GM21447 (cell line): ENCODE results near the gene SLC23A2.

Source experiments
- ATAC-seq: cut with Tn5 transposase; IDR thresholded peaks from one replicate; pipeline ENCODE4 v1.9.1; 2021; ENCODE audit not compliant: unreplicated experiment

Gene SLC23A2

GRCh38 chr20:4821590-4821989, 179.7 kb downstream of the SLC23A2 start:
- no peak for ATAC-seq

DNA sequence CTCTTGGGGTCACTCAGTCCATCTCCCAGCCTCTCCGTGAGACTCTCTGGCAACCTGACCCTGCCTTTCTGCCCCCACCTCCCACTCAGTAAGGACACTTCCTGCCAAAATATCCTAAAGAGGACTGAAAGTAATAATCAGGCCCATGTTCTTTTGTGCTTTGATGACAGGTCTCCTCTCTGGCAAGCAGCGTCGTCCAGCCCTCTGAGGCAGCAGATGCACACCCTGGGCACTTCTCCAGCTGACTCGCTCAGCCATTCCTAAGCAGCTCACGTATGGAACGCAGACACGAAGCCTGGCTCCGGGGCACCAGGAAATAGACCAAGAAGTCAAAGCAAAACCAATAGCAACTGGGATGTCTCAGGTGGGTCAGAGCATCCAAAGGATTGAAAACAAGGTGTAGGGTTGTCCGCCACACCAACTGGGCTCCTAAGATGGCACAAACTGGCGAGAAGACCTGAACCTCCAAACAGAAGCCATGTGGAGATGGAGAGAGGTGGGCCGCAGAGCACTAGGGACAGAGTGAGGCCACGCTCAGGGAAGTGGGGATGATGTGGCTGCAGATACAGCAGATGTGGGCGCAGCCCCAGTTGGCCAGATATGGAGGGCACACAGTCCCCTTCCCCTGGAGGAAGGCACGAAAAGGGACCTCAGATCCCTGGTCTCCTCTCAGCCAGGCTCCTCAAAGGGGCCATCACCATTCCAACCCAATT, 180.3 kb downstream of the SLC23A2 start:
- ATAC-seq = no peak

DNA sequence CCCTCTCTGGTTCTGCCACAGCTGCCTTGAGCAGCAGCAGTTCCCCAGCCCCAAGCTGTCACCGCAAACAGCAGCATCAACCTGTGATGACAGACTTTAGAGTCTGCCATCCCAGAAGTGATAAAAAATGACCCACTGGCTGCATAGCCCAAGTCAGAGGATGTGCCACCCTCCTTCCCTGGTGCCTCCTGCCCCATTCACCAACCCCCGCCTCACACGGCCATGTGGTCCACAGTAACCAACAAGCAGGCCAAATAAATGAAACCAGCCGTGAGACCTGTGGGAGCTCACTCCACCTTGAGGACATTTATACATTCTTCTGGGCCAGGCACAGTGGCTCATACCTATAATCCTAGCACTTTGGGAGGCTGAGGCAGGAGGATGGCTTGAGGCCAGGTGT, 181.4 kb downstream of the SLC23A2 start:
- no peak for ATAC-seq

DNA sequence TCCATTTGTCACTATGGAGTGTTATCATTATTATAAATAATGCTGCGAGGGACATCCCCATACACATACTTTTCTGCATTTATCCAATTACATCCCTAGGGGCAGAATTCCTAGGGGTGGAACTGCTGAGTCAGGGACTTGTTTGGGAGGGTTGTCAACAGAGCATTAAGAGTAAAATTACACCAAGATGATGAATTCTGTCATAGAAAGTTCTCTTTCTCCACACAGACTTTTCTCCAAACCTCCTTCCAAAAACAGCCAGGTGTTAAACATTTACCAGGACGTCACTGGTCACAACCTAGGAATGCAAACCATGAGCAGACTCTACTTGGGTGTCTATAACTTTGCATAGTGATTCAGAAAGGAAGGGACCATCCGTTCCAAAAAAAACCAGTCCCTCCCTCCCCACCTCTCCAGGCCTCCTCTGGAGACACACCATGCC, 184.1 kb downstream of the SLC23A2 start:
- no peak for ATAC-seq

DNA sequence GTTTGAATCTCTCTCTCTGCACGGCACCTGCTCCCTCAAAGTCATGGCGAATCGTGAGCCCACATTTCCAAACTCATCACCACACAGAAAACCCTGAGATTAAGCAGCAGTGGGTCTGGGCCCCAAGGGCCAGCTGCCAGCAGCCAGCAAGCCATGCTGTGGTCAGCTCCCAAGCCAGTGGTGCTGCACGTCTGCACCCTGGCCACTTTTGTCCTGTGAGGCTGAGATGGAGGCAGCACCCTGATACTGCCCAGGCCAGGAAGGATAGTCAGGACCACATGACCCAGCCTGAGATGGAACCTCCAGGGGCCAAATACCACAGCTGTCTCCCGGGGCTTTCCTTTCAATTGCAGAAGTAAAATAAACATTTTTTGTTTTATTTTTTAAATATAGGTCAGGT, 185.7 kb downstream of the SLC23A2 start:
- no peak for ATAC-seq

DNA sequence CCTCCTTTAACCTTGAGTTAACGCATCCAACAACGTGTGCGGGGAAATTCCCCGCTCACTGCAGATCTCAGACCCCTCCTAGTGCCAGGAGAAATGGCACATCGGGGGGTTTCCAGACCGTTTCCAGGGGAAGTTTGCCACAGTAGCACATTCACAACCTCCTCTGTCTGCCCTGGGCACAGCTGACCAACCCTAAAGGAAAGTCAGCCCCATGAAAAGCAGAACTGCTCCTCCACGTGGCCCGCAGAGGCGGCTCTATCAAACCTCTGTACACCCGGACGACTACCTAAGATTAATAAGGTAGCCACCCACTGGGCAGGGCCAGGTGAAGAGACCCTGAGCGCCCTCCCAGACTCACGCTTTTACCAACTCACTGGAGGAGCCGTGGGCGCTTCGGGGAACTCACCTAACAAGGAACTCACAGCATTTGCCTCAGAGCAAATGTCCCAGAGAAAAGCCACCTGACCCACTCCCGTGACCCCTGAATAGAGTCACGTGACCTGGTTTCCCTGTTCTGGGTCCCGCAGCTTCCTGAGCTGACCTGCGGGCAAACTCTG, 186.5 kb downstream of the SLC23A2 start:
- peak; percentile 43 for ATAC-seq

GRCh38 chr20:4813863-4814695, 187.2 kb downstream of the SLC23A2 start:
- ATAC-seq = peak; percentile 47

GRCh38 chr20:4813076-4813862, 188.0 kb downstream of the SLC23A2 start:
- ATAC-seq = peak; percentile 23

GRCh38 chr20:4812641-4813075, 188.7 kb downstream of the SLC23A2 start:
- peak; percentile 8 for ATAC-seq

DNA sequence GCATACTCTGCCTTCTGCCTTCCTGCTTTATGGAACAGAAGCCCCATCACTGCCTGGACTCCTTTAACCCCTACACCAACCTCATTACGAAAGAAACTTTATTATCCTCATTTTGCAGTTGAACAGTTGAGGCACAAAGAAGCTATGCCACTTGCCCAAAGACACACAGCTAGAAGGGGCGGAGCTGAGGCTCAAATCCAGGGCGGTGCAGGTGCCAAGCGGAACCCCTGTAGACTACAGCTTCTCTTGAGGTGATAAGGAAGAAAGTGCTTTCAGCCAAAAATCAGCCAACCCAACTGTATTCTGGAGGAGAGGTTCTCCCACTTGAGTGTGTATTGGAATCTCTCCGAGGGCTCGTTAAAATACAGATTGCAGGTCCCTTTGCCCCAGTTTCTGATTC, 189.1 kb downstream of the SLC23A2 start:
- no peak for ATAC-seq

GRCh38 chr20:4811661-4812181, 189.6 kb downstream of the SLC23A2 start:
- ATAC-seq = no peak

- no peak for ATAC-seq
Measured at GRCh38 chr20:4811257-4811656, 190.1 kb downstream of the SLC23A2 start.

- no peak for ATAC-seq
Measured at GRCh38 chr20:4810426-4811019, 190.8 kb downstream of the SLC23A2 start.

DNA sequence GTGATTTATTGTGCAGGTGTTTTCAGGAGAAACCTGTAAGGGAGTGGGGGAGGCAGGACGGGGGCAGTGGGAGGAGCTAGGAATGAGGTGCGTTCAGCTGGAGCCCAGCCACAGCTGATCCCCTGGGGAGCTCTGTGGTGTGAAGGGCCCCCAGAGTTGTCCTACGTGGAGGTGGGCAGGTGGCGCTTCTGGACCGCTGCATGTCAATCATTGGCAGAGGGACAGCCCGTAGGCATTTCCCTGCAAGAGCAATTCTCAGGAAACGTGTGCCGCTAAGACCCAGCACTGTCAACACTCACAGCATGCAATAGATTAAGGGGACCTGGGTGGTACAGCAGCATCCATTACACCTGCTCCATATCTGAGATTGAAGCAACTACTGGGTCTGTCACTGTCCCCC, 191.6 kb downstream of the SLC23A2 start:
- no peak for ATAC-seq

- ATAC-seq = no peak
Measured at GRCh38 chr20:4808872-4809271, 192.4 kb downstream of the SLC23A2 start.

DNA sequence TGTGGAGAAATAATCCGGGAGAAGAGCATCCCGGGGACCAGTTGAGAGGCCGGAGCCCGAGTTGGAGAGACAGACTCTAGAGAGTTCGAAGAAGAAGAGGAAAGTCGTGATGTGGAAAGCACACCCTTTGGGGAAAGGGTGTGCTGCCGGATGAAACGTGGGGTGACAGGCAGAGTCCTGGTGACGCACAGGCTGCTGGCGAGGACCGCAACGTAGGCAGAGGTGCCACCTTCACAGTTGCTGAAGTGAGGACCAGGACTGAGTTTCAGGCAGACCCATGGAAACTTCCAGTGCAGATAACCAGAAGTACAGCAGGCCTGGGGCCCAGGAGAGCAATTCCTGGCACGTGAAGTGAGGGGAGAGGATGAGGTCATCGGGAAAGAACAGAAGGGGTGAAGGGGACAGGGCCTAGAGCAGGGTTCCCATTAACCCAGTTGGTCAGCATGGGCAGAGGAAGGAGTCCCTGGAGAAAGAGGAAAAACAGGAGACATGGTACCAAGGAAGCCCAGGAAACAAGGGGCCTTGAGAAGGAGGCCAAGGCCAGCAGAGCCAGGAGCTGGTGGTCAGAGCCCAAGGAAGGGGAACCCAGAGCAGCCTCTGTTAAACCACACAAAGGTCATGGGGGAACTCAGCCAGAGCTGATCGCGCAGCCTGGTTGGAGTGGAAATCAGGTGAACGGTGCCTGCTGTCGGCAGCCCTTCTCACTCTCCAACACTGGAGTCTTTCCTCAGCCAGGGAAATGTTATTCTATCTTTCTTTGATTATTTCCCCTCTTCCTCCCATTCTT, 195.5 kb downstream of the SLC23A2 start:
- no peak for ATAC-seq

DNA sequence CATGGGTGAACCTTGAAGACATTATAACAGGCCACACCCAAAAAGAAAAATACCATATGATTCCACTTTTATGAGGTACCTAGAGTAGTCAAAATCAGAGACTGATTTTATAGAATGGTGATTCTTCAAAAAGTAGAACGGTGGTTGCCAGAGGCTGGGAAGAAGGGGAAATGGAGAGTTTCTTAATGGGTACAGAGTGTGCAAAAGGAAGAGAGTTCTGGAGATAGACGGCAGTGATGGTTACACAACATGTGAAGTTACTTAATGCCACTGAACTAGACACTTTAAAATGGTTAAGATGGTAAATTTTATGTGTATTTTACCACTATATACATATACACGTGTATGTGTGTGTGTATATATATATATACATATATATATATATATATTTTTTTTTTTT, 198.8 kb downstream of the SLC23A2 start:
- no peak for ATAC-seq
